Liver (tissue), 3 donors: ENCODE results near the gene GLIPR1L1.

ENCODE experiments used
- ATF3 ChIP-seq: IDR thresholded peaks from 2 replicates; pipeline ENCODE4 v1.6.1; 2016; ENCODE audit warnings: antibody characterized with exemption
- CTCF ChIP-seq: fragments of 150-350 bp; IDR thresholded peaks from 2 replicates; pipeline ENCODE4 v1.5.1; 2017; ENCODE audit warnings: improper control_type of control experiment, low read depth, low read length; ENCODE audit not compliant: missing input control
- HNF4G ChIP-seq: IDR thresholded peaks from 2 replicates; pipeline ENCODE4 v1.6.1; 2016; ENCODE audit warnings: antibody characterized with exemption
- MAX ChIP-seq: IDR thresholded peaks from 2 replicates; pipeline ENCODE4 v1.6.1; 2016; ENCODE audit warnings: antibody characterized with exemption
- RAD21 ChIP-seq, 2 donors: IDR thresholded peaks; 2 replicates each; pipeline ENCODE4 v1.6.1; 2016; ENCODE audit warnings: antibody characterized with exemption in 2 of 2, mild to moderate bottlenecking in 2 of 2
- YY1 ChIP-seq: IDR thresholded peaks from 2 replicates; pipeline ENCODE4 v1.6.1; 2016; ENCODE audit warnings: antibody characterized with exemption, mild to moderate bottlenecking
- donor health status: healthy.
- donor health status: healthy.

- TF ChIP-seq CTCF, result no peak
- no peak for TF ChIP-seq RAD21 (IDR thresholded peaks at IDR 0.05)
- no peak for TF ChIP-seq YY1
- TF ChIP-seq HNF4G, result no peak
- no peak for TF ChIP-seq MAX
- no peak for TF ChIP-seq ATF3
Observed at GRCh38 chr12:75323663-75324062, 10.8 kb upstream of the GLIPR1L1 start.
